SK-N-MC (cell line): Measurements from ENCODE around the gene CCDC57.
"Not testable (repeated sequence)": the region's sequence is repeated elsewhere in the genome, so short reads cannot be mapped to it uniquely, and the experiment has no call there.

Experiments
- DNase-seq: peaks from one replicate; pipeline ENCODE4 v3.0.0-alpha.2; 2011; ENCODE audit warnings: low read depth, low spot score
- H3K27ac ChIP-seq: fragments of 200-600 bp; sonication (generic); 2 replicates; pipeline ENCODE4 v1.5.1; 2016; ENCODE audit warnings: mixed run types
- H3K36me3 ChIP-seq: fragments of 200-600 bp; sonication (generic); 2 replicates; pipeline ENCODE4 v1.6.1; 2017; ENCODE audit warnings: antibody characterized with exemption, low read length, mixed read lengths; ENCODE audit not compliant: insufficient read depth
- H3K4me3 ChIP-seq: fragments of 200-600 bp; sonication (generic); 2 replicates; pipeline ENCODE4 v1.5.1; 2016
- H3K9ac ChIP-seq: fragments of 200-600 bp; sonication (generic); 2 replicates; pipeline ENCODE4 v1.8.0; 2017; ENCODE audit warnings: mixed run types, mixed read lengths; ENCODE audit not compliant: insufficient read length
- H3K9me3 ChIP-seq: fragments of 200-600 bp; sonication (generic); 2 replicates; pipeline ENCODE4 v1.6.1; 2017; ENCODE audit warnings: low read depth, mild to moderate bottlenecking, antibody characterized with exemption, low read length, moderate library complexity, mixed read lengths
- EZH2 ChIP-seq: fragments of 200-600 bp; sonication (generic); IDR thresholded peaks from one replicate; pipeline ENCODE4 v1.6.1; 2017; ENCODE audit warnings: antibody characterized with exemption
- FOXP2 ChIP-seq: optimal IDR thresholded peaks from 2 replicates; pipeline ENCODE3; 2011; ENCODE audit warnings: mild to moderate bottlenecking, moderate library complexity; ENCODE audit not compliant: insufficient read depth; ENCODE audit errors: extremely low read length, control extremely low read depth
- POLR2AphosphoS5 ChIP-seq: IDR thresholded peaks from 2 replicates; pipeline ENCODE4 v1.6.1; 2012; ENCODE audit warnings: mild to moderate bottlenecking, low read depth, low read length, borderline replicate concordance

The CCDC57 gene

DNA sequence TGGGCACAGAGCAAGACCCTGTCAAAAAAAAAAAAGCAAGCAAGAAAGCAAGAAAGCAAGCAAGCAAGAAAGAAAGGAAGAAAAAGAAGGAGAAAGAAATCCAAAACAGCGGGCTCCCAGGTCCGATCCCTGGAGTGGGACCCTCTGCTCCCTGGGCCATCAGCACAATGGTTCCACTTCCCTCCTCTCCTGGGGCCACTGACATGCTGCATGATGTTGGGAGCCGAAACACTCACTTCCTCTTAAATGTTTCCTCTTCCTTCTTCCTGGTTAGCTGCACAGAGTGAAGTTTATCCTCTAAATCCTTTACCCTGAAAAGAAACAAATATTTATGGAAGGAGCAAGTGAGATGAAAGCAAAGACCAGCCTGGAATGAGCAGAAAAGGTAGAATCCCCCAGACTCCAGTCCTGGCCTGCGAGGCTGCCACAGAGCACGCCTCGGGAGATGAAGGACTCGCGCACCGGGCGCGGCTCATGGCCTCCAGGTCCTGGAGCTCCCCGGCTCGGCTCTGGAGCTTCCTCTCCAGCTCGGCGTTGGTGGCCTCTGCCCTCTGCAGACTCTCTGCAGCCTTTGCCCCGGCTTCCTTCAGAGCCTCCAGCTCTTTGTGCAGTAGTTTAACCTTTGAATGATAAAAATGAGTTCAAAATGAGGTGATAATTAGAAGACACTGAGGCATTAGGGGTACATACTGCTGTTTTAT lies 19.0 kb downstream of the CCDC57 start:
- Histone ChIP-seq H3K4me3 (no peak overlapping the region), H3K36me3 (peaks cover 30% of the 10 kb centered on the region; the same call in 1 of the 2 replicates), H3K27ac (no peak overlapping the region), H3K9ac (no peak overlapping the region), H3K9me3 (no peaks in the 10 kb centered on the region)
- TF ChIP-seq POLR2AphosphoS5: no peak
- no peak for TF ChIP-seq FOXP2
- no peak for TF ChIP-seq EZH2
- DNase-seq: no peak

DNA sequence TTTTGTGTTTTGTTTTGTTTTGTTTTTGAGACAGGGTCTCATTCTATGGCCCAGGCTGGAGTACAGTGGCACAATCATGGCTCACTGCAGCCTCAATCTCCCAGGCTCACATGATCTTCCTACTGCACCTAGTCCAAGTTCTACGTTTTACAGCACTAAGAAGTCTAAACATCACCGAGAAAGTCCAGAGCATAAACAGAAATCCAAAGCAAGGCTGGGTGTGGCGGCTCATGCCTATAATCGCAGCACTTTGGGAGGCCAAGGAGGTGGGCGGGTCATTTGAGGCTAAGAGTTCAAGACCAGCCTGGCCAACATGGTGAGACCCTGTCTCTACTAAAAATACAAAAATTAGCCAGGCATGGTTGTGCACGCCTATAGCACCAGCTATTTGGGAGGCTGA lies 19.6 kb downstream of the CCDC57 start:
- not testable (repeated sequence) for H3K9me3 ChIP-seq, H3K27ac ChIP-seq, H3K4me3 ChIP-seq, H3K9ac ChIP-seq, DNase-seq
- peaks cover 29% of the 10 kb centered on the region; the same call in 1 of the 2 replicates for H3K36me3 ChIP-seq

GRCh38 chr17:82188001-82188961 lies 24.4 kb downstream of the CCDC57 start:
- H3K27ac ChIP-seq: no peak overlapping the region
- no peak for DNase-seq
- no peak overlapping the region for H3K4me3 ChIP-seq
- H3K36me3 ChIP-seq: peaks cover 21% of the 10 kb centered on the region; the same call in 1 of the 2 replicates
- TF ChIP-seq EZH2: no peak
- no peak for TF ChIP-seq FOXP2
- TF ChIP-seq POLR2AphosphoS5: no peak
- H3K9ac ChIP-seq: no peak overlapping the region
- no peaks in the 10 kb centered on the region for H3K9me3 ChIP-seq

DNA sequence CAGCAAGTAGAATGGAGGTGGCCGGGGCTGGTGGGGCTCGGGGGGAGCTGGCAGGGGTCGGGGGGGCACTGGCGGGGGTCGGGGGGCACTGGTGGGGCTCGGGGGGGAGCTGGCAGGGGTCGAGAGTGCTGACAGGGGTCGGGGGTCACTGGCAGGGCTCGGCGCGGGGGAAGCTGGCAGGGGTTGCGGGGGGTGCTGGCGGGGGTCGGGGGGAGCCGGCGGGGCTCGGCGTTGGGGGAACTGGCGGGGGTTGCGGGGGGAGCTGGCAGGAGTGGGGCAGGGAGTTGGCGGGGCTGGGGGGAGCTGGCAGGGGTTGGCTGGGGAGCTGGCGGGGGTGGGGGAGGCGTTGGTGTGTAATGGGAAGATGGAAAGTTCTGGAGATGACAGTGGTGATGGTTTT lies 25.1 kb downstream of the CCDC57 start:
- H3K4me3 ChIP-seq: no peak overlapping the region
- peaks cover 23% of the 10 kb centered on the region for H3K36me3 ChIP-seq

DNA sequence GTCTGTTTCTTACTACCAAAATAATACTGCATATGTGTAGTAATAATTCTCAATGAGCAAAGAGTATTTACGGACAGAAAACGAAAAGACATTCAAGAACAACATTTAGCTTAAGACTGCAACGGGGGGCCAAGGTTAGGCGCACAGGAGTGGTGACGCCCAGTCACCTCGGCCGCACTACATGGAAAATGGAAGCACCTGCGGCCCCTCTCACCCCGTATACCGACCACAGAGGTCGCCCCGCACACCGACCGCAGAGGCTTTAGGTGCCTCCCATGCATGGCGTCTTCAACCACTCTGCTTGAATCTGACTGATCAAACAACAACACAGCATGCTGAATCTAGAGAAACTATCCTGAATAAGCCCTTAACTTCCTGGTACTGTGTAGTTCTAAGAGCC lies 26.4 kb downstream of the CCDC57 start:
- Histone ChIP-seq H3K36me3 (peaks cover 21% of the 10 kb centered on the region), H3K9me3 (no peaks in the 10 kb centered on the region), H3K27ac (no peak overlapping the region), H3K9ac (no peak overlapping the region), H3K4me3 (no peak overlapping the region)
- no peak for TF ChIP-seq FOXP2
- TF ChIP-seq EZH2: no peak
- no peak for TF ChIP-seq POLR2AphosphoS5
- DNase-seq: no peak

More for the DNA sequence above, 25.1 kb downstream of the CCDC57 start:
- Histone ChIP-seq H3K9ac (no peak overlapping the region), H3K27ac (no peak overlapping the region), H3K9me3 (no peaks in the 10 kb centered on the region)
- DNase-seq: no peak
- no peak for TF ChIP-seq POLR2AphosphoS5
- no peak for TF ChIP-seq FOXP2
- no peak for TF ChIP-seq EZH2

- no peaks in the 10 kb centered on the region for H3K9me3 ChIP-seq
- no peak overlapping the region for H3K27ac ChIP-seq
- H3K4me3 ChIP-seq: no peak overlapping the region
- no peak for TF ChIP-seq FOXP2
- no peak for TF ChIP-seq EZH2
- no peak for TF ChIP-seq POLR2AphosphoS5
- no peak overlapping the region for H3K9ac ChIP-seq
- peaks cover 22% of the 10 kb centered on the region for H3K36me3 ChIP-seq
- DNase-seq: no peak
Observed at GRCh38 chr17:82184761-82185160, 27.9 kb downstream of the CCDC57 start.

DNA sequence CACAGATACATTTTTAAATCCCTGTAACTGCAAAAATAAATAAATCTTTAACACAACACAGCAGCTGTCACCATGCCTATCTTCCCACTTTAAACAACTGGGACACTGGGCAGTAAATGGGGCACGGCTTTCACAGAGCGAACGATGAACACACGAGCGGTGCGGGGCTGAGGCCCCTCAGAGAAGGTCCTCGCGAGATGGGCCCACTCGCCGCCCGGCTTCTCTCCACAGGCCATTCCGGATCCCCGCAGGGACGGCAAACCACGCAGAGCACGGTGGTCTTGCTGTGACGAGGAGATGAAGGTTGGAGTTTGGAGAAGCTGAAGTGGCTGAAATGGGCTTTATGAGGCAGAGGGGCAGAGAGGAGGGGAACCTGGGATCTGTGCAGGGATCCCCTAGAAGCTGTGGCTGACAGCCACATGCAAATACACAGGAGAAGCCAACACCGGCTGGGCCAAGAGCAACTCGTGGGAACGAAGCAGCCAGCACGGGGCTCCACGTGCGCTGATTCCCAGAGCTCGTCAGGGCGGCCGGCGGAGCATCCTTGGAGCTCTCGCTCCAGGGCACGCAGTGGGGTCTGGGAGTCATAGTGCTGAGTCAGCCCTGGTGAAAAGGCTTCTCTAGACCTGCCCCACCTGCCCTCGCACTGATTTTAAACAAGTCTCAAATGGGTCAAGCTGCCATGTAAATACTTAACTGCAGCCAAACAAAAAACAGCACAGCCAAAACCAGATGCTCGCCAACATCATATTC lies 31.7 kb downstream of the CCDC57 start:
- Histone ChIP-seq H3K9me3 (no peaks in the 10 kb centered on the region), H3K36me3 (peaks cover 18% of the 10 kb centered on the region)

GRCh38 chr17:82179946-82180475 lies 32.6 kb downstream of the CCDC57 start:
- H3K4me3 ChIP-seq: no peak overlapping the region
- peaks cover 17% of the 10 kb centered on the region for H3K36me3 ChIP-seq
- no peak overlapping the region for H3K9ac ChIP-seq
- H3K27ac ChIP-seq: no peak overlapping the region
- DNase-seq: no peak
- TF ChIP-seq FOXP2 (no peak), EZH2 (no peak), POLR2AphosphoS5 (no peak)
- H3K9me3 ChIP-seq: no peaks in the 10 kb centered on the region

More for the DNA sequence above, 31.7 kb downstream of the CCDC57 start:
- TF ChIP-seq POLR2AphosphoS5: no peak
- no peak for TF ChIP-seq EZH2
- no peak for TF ChIP-seq FOXP2
- no peak for DNase-seq
- H3K9ac ChIP-seq: no peak overlapping the region
- no peak overlapping the region for H3K4me3 ChIP-seq
- no peak overlapping the region for H3K27ac ChIP-seq
